C1 segment of cervical spinal cord (tissue), 14 donors: ENCODE measurements around the gene ROR1.

Source experiments
- DNase-seq, 14 donors: peaks; one replicate each; lab custom pipeline; 2025; lab: John Stamatoyannopoulos, UW

Gene ROR1

GRCh38 chr1:64171246-64171645 is 397.4 kb downstream of the ROR1 start:
- DNase-seq: no peak

GRCh38 chr1:64171797-64172281 is 398.0 kb downstream of the ROR1 start:
- DNase-seq: no peak

- no peak for DNase-seq
Measured at GRCh38 chr1:64172458-64172983, 398.7 kb downstream of the ROR1 start.

DNA sequence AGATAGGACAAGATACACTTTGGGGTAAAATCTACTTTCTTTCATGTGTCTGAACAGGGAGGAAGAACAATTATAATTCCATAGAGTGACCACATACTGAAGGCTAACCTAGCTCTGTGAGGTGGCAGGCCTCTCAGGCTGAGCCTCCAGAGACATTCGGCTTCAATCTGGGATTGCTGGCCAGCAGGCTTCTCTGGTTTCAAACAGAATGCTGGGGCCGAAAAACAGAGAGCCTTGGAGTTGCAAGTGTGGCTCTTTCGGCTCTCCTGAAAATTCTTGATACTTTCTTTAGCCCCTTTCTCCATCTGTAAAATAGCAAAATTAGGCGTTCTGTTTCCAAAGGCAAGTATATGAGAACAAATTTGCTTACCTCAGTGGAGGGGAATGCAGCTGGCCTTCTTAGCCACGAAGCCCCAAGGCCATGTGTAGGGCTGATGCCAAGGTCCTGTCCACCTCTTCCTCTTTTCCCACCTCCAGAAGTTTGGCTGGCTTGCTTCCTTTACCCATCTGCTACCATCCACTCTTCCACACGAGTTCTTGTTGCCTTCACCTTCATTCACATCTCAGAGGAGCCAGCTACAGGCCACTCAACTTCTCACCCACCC is 399.6 kb downstream of the ROR1 start:
- no peak for DNase-seq

DNA sequence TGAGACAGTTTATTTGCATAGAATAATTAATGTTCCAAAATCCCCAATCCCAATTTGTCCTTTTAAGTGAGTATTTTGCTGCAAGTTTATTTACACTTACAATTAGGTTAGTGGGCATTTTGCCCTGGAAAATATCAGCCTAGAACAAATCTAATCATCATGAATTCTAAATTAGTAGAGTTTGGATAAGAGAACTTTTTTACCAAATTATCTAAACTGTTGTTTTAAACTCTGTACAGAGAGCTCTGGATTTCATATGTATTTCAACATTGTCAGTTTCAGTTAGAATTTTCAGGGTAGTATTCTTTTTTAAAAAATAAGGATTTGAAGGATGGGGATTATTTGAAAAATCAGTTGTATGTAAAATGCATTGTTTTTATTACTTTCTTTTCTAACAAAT is 401.8 kb downstream of the ROR1 start:
- DNase-seq: no peak

DNA sequence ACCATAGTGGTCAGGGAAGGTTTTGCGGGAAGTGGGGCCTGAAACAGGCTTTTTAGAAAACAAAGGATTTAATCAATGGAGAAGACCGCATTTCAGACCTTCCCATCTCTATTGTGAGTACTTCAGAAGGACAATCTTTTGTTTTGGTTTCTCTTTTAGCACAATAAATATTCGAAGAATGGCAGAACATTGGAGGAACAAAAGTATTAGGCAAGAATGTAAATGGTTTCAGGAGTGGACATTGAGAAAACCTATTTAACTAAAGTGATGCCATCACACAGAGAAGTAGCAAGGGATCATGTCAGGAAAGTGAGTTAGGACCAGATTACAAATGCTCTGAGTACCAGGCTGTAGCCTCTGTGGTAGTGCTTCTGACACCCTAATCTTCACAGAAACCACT is 402.8 kb downstream of the ROR1 start:
- DNase-seq: no peak

GRCh38 chr1:64179588-64179987 is 405.8 kb downstream of the ROR1 start:
- DNase-seq: no peak

GRCh38 chr1:64182207-64182606 is 408.4 kb downstream of the ROR1 start:
- no peak for DNase-seq

DNA sequence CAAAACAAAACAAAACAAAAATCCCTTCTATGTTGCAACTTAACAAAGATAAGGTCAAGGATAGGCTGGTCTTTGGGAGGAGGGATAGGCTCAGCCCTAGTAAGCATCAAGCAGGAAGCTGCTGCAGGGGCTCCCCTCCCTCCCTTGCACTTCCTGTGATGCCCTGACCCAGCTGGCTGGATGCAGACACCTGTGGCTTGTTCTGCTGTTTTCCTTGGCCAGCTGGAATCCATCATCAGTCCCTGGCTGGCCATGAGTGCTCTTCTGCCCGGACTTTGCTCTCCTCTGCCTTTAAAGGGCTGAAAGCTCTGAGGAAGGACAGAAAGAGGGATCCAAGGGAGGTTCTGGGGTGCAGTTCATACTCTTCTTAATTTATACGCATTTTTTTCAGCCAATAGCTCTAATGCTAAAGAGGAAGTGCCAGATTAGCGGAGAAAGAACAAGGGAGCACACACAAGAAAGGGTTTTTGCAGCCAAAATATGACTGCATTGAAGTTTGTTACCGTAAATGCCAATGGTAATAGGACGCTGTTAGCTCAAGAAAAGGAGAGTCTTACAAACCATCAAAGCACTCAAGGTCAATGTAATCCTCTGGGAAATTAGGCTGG is 409.7 kb downstream of the ROR1 start:
- no peak for DNase-seq

- no peak for DNase-seq
Measured at GRCh38 chr1:64184003-64184440, 410.2 kb downstream of the ROR1 start.

DNA sequence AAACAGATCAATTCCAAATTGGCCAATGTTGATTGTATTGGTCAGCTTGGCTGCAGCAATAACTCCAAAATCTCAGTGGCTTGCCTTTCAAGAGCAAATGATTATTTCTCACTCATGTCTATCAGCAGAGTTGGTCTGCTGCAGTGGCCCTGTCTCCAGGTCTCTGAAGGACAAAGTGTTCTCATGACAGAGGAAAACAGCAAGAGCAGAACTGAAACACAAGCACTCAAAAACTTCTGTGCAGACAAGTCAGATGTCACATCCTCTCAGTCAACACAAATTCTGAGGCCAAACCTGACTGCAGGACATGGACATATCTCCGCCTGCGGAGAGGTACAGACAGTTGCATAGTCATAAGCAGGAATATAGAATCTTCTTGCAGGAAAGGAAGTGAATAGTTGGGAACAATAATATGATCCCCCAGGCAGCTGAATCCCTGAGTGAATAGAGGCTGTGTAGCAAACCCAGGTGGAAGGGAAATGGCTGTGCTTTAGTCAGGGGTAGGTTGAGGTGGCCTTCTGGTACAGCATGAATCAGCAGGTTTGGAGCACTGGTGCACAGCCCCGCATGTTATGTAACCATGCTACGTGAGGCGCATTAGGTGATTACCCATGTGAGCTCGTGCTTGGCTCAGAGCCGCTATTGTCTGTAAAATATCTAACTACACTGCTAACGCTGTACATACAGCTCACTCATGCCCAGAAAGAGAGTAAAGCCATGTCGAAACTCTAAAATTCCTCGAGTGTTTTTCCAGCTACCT is 412.5 kb downstream of the ROR1 start:
- DNase-seq: no peak

DNA sequence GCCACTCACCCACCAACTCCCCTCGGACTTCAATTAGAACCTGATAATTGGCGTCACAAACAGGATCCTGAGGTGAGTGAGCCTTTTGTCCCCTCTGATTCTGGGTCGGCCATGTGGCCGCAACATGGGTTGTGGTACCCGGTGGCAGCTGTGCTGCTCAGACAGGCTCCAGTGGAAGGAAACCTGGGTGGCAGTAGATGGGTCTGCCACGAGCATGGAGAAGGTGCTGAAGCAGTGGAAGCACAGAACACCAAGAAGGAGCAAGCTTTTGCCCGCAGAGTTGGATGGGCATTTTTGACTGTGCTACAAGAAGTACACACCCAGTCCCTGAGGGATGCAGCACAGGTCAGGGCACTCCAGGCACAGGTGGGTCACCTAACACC is 413.1 kb downstream of the ROR1 start:
- no peak for DNase-seq

- no peak for DNase-seq
Measured at GRCh38 chr1:64187646-64188045, 413.8 kb downstream of the ROR1 start.

GRCh38 chr1:64192290-64192689 is 418.5 kb downstream of the ROR1 start:
- no peak for DNase-seq

DNA sequence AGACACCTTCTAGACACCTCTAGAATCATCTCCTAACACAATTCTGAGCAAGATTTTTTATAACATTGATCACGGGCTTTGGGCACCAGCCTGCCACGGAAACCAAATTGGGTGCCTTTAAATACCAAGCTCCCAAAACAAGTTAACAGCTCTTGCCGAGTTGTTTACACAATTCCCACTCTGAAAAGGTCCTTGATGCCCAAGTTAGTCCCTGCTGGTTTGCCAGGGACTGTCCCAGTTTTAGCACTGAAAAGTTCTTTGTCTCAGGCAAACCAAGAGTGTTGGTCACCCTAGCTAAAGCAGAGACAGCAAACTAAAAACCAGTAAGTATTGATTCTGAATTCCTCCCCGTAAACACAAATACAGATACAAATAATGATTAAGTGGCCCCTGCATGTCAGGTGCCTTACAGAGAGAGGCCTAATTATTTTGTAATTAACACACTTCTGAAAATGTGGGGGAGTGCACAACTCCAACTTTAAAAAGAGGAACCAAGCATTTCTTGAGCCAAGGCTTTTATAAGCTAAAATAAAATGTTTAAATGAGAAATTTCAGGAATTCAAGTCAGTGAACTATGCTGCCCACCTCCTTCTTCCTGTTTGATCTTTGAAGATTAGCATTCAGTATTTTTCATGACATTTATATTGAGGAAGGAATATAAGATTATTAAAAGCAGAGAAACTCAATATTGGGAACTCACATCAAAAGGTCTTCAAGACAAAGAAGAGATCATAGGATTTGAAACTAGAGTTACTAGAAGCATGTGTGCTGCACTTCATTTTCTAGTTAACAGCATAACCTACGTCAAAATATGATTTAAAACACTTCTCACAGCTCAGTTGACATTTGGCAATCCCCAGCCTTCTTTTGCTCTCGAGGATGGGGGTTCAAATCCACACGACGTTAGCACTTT is 420.6 kb downstream of the ROR1 start:
- DNase-seq: peak in 3 of 14 donors; percentile 4 to 10 (median 4)

DNA sequence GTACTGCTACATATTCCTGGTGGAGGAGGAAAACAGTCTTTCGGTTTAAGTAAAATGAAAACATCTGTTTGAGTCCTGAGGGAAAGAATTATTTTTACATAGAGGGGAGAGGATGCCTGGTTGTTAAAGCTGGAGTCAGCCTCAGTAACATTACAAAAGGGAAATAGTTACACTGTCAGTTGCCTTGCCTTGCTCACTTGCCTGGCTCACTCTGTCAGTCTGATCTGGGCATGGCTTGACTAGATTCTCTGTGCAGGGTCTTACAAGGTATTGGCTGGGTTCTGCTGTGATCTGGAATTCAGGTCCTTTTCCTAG is 421.2 kb downstream of the ROR1 start:
- no peak for DNase-seq

DNA sequence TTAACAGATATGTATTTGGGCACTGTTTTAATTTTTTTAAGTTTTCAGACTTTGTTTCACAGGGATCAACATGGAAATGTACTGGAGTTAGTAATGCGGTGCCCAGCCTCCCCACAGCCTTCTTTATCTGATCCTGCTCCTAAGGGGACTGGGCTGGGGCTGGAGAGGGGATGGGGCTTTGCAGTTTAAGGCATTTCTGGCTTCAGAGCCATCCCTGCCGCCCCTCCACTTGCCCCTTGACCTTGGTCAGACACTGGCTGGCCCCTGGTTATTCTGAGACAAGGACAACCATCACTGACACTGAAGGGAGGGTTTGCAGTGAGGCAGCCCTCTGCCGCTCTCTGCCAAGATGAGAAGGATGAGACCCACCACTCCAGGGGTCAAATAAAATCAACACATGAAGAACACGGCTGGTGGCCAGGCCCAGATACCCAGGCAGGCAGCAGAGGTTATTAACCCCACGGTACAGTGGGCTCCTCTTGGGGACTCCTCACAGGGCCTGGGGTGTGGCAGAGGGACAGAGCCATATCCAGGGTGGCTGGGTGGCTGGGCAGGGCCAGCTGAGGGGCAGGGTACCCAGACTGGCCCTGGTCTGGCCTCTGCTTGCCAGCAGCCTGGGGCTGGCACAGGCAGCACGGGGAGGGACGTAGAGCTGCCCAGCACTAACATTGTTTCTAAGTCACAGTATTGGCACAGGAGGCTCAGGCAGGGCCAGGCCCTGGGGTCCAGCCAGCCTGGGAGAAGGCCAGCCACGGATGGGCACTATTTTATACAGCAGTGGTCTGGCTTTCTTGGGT is 422.5 kb downstream of the ROR1 start:
- DNase-seq: peak in 6 of 14 donors; percentile 16 to 57 (median 32)

DNA sequence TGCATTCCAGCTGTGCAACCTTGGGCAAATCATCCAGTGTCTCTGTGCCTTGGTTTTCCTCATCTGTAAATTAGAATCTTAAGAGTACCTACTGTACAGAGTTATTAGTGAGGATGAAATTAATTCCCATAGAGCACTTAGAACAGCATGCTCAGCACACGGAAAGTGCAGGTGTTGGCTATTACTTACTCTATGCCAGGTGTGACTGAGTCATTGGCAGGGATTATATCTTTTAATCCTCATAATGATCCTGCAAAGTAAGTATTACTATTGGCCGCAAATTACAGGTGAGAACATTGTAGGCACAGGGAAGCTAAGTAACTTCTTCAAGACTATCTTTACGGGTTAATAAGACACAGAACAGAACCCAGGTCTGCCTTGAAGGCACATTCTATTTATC is 423.3 kb downstream of the ROR1 start:
- no peak for DNase-seq

- no peak for DNase-seq
Measured at GRCh38 chr1:64199154-64199553, 425.3 kb downstream of the ROR1 start.

- DNase-seq: no peak
Measured at GRCh38 chr1:64200064-64200463, 426.2 kb downstream of the ROR1 start.

DNA sequence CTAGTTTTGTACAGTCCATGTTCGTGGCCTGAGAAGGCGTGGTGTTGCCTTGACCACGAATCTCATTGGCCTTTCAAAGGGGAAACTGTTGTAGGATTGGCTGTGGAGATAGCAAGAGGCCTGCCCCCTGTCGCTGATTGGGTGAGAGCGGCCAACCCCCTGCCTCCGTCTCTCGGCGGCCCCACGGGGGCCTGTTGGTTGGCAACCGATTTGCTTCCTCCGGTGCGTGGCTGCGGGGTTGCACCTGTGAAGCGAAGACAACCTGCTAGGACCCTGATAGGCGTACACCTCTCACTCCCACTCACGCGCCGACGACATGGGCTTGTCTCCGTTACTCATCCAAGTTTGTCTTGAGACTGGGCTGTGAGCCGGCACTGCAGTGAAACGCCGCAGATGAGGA is 429.6 kb downstream of the ROR1 start, which contains the start of gene UBE2U:
Gene UBE2U, plus strand, starts transcription at position 204 of the 400 bp plus-strand sequence. CDS start 428 bp downstream, outside the sequence.
- DNase-seq: peak in 1 of 14 donors; percentile 7
